A673 (cell line): ENCODE results near the gene CYTL1.

Experiments
- EZH2 ChIP-seq: fragments of 200-600 bp; sonication (generic); IDR thresholded peaks from 2 replicates; pipeline ENCODE4 v1.6.1; 2017; ENCODE audit warnings: borderline replicate concordance, low read depth, mild to moderate bottlenecking, mixed read lengths, antibody characterized with exemption, low read length; ENCODE audit not compliant: poor library complexity, severe bottlenecking
- TF ChIP-seq, protein P1 (sequence below): fragments of 300-800, 200-600 bp; sonication (generic); conservative IDR thresholded peaks from 2 replicates; pipeline ENCODE4 v1.5.1; 2017; ENCODE audit warnings: low read depth, mild to moderate bottlenecking, antibody characterized with exemption, low read length, moderate library complexity, mixed read lengths

- TF ChIP-seq, protein P1, sequence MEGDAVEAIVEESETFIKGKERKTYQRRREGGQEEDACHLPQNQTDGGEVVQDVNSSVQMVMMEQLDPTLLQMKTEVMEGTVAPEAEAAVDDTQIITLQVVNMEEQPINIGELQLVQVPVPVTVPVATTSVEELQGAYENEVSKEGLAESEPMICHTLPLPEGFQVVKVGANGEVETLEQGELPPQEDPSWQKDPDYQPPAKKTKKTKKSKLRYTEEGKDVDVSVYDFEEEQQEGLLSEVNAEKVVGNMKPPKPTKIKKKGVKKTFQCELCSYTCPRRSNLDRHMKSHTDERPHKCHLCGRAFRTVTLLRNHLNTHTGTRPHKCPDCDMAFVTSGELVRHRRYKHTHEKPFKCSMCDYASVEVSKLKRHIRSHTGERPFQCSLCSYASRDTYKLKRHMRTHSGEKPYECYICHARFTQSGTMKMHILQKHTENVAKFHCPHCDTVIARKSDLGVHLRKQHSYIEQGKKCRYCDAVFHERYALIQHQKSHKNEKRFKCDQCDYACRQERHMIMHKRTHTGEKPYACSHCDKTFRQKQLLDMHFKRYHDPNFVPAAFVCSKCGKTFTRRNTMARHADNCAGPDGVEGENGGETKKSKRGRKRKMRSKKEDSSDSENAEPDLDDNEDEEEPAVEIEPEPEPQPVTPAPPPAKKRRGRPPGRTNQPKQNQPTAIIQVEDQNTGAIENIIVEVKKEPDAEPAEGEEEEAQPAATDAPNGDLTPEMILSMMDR = no peak
- TF ChIP-seq EZH2 = no peak
Measured at GRCh38 chr4:4990329-4990728, 28.9 kb downstream of the CYTL1 start.
